Mesendoderm (in vitro differentiated cells): Measurements from ENCODE around the gene CTSF.

Experiments used
- DNase-seq: peaks from one replicate; pipeline ENCODE4 v3.0.0; 2013
- H2AK5ac ChIP-seq: 2 replicates; pipeline ENCODE4 v1.6.1; 2013; ENCODE audit warnings: low read length, inconsistent platforms
- H2BK120ac ChIP-seq: 2 replicates; pipeline ENCODE4 v1.6.1; 2013; ENCODE audit warnings: low read depth, mild to moderate bottlenecking, low read length, moderate library complexity, mixed read lengths
- H2BK15ac ChIP-seq: replicated peaks from 2 replicates; pipeline ENCODE4 v1.6.1; 2013; ENCODE audit warnings: low read depth, mild to moderate bottlenecking, moderate library complexity
- H2BK5ac ChIP-seq: 2 replicates; pipeline ENCODE4 v1.6.1; 2013; ENCODE audit warnings: low read length, inconsistent platforms
- H3K18ac ChIP-seq: 2 replicates; pipeline ENCODE4 v1.6.1; 2013; ENCODE audit warnings: mild to moderate bottlenecking, low read length, mixed read lengths
- H3K23ac ChIP-seq: one replicate; pipeline ENCODE4 v1.6.1; 2013; ENCODE audit warnings: low read length
- H3K27ac ChIP-seq: 2 replicates; pipeline ENCODE4 v1.5.1; 2013; ENCODE audit warnings: low read depth, mild to moderate bottlenecking, inconsistent platforms, low read length, moderate library complexity
- H3K27me3 ChIP-seq: 2 replicates; pipeline ENCODE4 v1.6.1; 2013; ENCODE audit warnings: low read length, control low read depth, mild to moderate bottlenecking, inconsistent platforms; ENCODE audit not compliant: insufficient read depth, poor library complexity
- H3K36me3 ChIP-seq: 2 replicates; pipeline ENCODE4 v1.6.1; 2013; ENCODE audit warnings: low read length, inconsistent platforms; ENCODE audit not compliant: control insufficient read depth, insufficient read depth
- H3K4ac ChIP-seq: one replicate; pipeline ENCODE4 v1.6.1; 2013; ENCODE audit warnings: low read depth, mild to moderate bottlenecking, low read length, moderate library complexity
- H3K4me1 ChIP-seq: 2 replicates; pipeline ENCODE4 v1.6.1; 2013; ENCODE audit warnings: low read depth, low read length, inconsistent platforms; ENCODE audit not compliant: control insufficient read depth
- H3K4me2 ChIP-seq: 2 replicates; pipeline ENCODE4 v1.6.1; 2013; ENCODE audit warnings: low read length
- H3K4me3 ChIP-seq: 2 replicates; pipeline ENCODE4 v1.5.1; 2013; ENCODE audit warnings: mild to moderate bottlenecking, low read length
- H3K56ac ChIP-seq: one replicate; pipeline ENCODE4 v1.6.1; 2013; ENCODE audit warnings: low read length
- H3K79me1 ChIP-seq: 2 replicates; pipeline ENCODE4 v1.6.1; 2013; ENCODE audit warnings: low read length, inconsistent platforms
- H3K79me2 ChIP-seq: 2 replicates; pipeline ENCODE4 v1.6.1; 2013; ENCODE audit warnings: mild to moderate bottlenecking, low read length; ENCODE audit not compliant: control insufficient read depth, insufficient read depth
- H3K9ac ChIP-seq: 2 replicates; pipeline ENCODE4 v1.6.1; 2013; ENCODE audit warnings: low read length, inconsistent platforms
- H4K5ac ChIP-seq: one replicate; pipeline ENCODE4 v1.6.1; 2013; ENCODE audit warnings: low read length
- H4K8ac ChIP-seq: one replicate; pipeline ENCODE4 v1.6.1; 2013; ENCODE audit warnings: low read depth, mild to moderate bottlenecking, control low read depth, low read length, moderate library complexity
- WGBS: extraction: QIAGEN DNeasy Blood & Tissue Kit; methylation state at CpG from one replicate; pipeline ENCODE4 v1.1.7; 2013; ENCODE audit warnings: low lambda C conversion rate, missing lambda C conversion rate; ENCODE audit not compliant: insufficient coverage; ENCODE audit errors: extremely low coverage; 5-methylcytosine and 5-hydroxymethylcytosine counted together

Gene CTSF

GRCh38 chr11:66600631-66601233 lies 32.3 kb upstream of the CTSF start:
- Histone ChIP-seq H2BK15ac (no peak overlapping the region), H3K27ac (no peak overlapping the region), H2AK5ac (no peak overlapping the region), H3K4me1 (no peaks in the 10 kb centered on the region), H3K79me1 (no peaks in the 10 kb centered on the region), H2BK5ac (no peak overlapping the region), H3K4ac (no peak overlapping the region), H3K9ac (no peak overlapping the region), H3K56ac (no peak overlapping the region), H3K36me3 (no peaks in the 10 kb centered on the region), H3K79me2 (no peaks in the 10 kb centered on the region), H2BK120ac (no peak overlapping the region), H3K18ac (no peak overlapping the region), H3K4me2 (no peak overlapping the region), H3K23ac (no peak overlapping the region), H4K5ac (no peak overlapping the region), H3K27me3 (no peaks in the 10 kb centered on the region), H4K8ac (no peak overlapping the region), H3K4me3 (no peak overlapping the region)
- no peak for DNase-seq
- WGBS, result no CpG with 5 or more reads among the region's 4 CpGs

DNA sequence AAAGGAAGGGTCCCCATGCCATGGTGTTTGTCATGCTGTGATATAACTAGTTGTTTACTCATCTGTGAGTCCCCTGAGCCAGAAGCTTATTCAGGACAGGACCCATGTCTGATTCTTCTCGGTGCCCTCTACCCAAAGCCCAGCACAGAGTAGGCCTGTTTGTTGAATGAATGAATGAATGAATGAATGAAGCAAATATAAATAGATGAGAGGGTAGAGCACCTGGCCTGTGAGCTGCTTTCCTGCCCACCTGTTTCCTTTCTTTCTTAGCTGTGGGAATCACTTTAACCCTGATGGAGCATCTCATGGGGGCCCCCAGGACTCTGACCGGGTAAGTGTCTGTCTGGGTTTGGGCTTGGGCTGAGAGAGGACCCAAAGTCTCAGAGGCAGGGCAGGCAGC lies 31.8 kb upstream of the CTSF start:
- H3K9ac ChIP-seq, result no peak overlapping the region
- no peak overlapping the region for H2BK15ac ChIP-seq
- H4K5ac ChIP-seq, result no peak overlapping the region
- DNase-seq, result no peak
- H2AK5ac ChIP-seq, result no peak overlapping the region
- no peaks in the 10 kb centered on the region for H3K79me2 ChIP-seq
- no peaks in the 10 kb centered on the region for H3K4me1 ChIP-seq
- H3K27me3 ChIP-seq, result no peaks in the 10 kb centered on the region
- no peaks in the 10 kb centered on the region for H3K79me1 ChIP-seq
- H2BK120ac ChIP-seq, result no peak overlapping the region
- no CpG with 5 or more reads among the region's 2 CpGs for WGBS
- no peak overlapping the region for H2BK5ac ChIP-seq
- no peak overlapping the region for H4K8ac ChIP-seq
- no peak overlapping the region for H3K4me3 ChIP-seq
- H3K23ac ChIP-seq, result no peak overlapping the region
- no peaks in the 10 kb centered on the region for H3K36me3 ChIP-seq
- H3K27ac ChIP-seq, result no peak overlapping the region
- H3K56ac ChIP-seq, result no peak overlapping the region
- H3K4me2 ChIP-seq, result no peak overlapping the region
- H3K18ac ChIP-seq, result no peak overlapping the region
- no peak overlapping the region for H3K4ac ChIP-seq

- WGBS, result no CpG with 5 or more reads among the region's 6 CpGs
- H3K36me3 ChIP-seq, result no peaks in the 10 kb centered on the region
These were observed 30.6 kb upstream of the CTSF start for GRCh38 chr11:66598993-66599392.

DNA sequence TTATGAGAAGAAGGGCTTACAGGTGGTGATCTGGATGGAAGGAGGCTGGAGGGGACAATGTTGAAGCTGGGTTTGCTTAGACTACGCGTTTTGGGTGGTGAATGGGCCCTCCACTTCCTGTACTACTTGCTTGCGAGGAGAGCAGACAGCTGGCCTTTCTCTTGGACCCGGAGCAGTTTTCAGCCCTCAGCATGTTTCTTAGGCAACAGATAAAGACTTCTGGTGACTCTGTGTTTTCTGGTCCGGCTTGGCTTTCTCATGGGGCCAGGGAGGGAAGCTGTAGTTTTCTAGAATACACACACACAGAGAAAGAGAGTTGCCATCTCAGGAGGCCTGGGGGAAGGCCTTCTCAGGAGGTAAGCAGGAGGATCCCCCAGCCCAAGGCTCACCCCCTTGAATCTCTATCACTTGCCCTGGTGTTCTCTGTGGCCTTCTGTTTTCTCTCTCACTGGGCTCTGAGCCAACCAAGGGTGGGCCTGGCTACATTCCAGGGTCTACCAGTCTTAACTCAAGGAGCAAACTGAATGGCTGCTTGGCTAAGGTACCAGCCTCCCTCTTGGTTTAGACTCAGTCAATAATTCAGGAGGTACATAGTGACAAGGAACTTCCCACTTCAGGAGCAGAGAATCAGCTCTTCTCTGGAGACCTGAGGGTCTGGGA lies 27.0 kb upstream of the CTSF start:
- WGBS, result no CpG with 5 or more reads among the region's 5 CpGs
- Histone ChIP-seq H3K27me3 (no peaks in the 10 kb centered on the region), H4K8ac (no peak overlapping the region)

More at GRCh38 chr11:66598993-66599392, 30.6 kb upstream of the CTSF start:
- Histone ChIP-seq H3K4me1 (no peaks in the 10 kb centered on the region), H3K4me3 (no peak overlapping the region), H3K56ac (no peak overlapping the region), H4K5ac (no peak overlapping the region), H3K79me1 (no peaks in the 10 kb centered on the region), H3K27me3 (no peaks in the 10 kb centered on the region), H3K4me2 (no peak overlapping the region), H3K79me2 (no peaks in the 10 kb centered on the region), H3K4ac (no peak overlapping the region), H3K18ac (no peak overlapping the region), H3K9ac (no peak overlapping the region), H2BK15ac (no peak overlapping the region), H3K27ac (no peak overlapping the region), H2BK120ac (no peak overlapping the region), H2AK5ac (no peak overlapping the region), H4K8ac (no peak overlapping the region), H2BK5ac (no peak overlapping the region), H3K23ac (no peak overlapping the region)
- no peak for DNase-seq

GRCh38 chr11:66593650-66594049 lies 25.2 kb upstream of the CTSF start:
- no CpG with 5 or more reads among the region's 7 CpGs for WGBS
- Histone ChIP-seq H2BK15ac (no peak overlapping the region), H3K4me1 (no peaks in the 10 kb centered on the region), H3K4ac (no peak overlapping the region), H2AK5ac (no peak overlapping the region), H3K27ac (no peak overlapping the region), H3K18ac (no peak overlapping the region), H2BK5ac (no peak overlapping the region), H3K36me3 (no peaks in the 10 kb centered on the region), H3K27me3 (no peaks in the 10 kb centered on the region), H3K79me2 (no peaks in the 10 kb centered on the region), H3K79me1 (no peaks in the 10 kb centered on the region), H3K4me3 (no peak overlapping the region), H4K8ac (no peak overlapping the region), H3K4me2 (peak overlapping the region; percentile 60), H3K9ac (peak overlapping the region; percentile 86), H2BK120ac (no peak overlapping the region), H3K23ac (peak overlapping the region; percentile 45), H4K5ac (no peak overlapping the region), H3K56ac (peak overlapping the region; percentile 92)
- no peak for DNase-seq

More for the DNA sequence above, 27.0 kb upstream of the CTSF start:
- Histone ChIP-seq H3K4ac (no peak overlapping the region), H2BK5ac (no peak overlapping the region), H3K56ac (no peak overlapping the region), H3K27ac (no peak overlapping the region), H3K23ac (no peak overlapping the region), H3K79me2 (no peaks in the 10 kb centered on the region), H3K9ac (no peak overlapping the region), H3K36me3 (no peaks in the 10 kb centered on the region), H2BK120ac (no peak overlapping the region), H2AK5ac (no peak overlapping the region), H2BK15ac (no peak overlapping the region), H3K79me1 (no peaks in the 10 kb centered on the region), H3K4me2 (no peak overlapping the region), H3K4me1 (no peaks in the 10 kb centered on the region), H3K4me3 (no peak overlapping the region), H4K5ac (no peak overlapping the region), H3K18ac (no peak overlapping the region)
- DNase-seq, result no peak

- H3K27me3 ChIP-seq, result no peaks in the 10 kb centered on the region
- no peak overlapping the region for H2AK5ac ChIP-seq
- H3K4me1 ChIP-seq, result no peaks in the 10 kb centered on the region
- no peaks in the 10 kb centered on the region for H3K79me2 ChIP-seq
- H3K4ac ChIP-seq, result no peak overlapping the region
- no peak overlapping the region for H4K5ac ChIP-seq
- no CpG with 5 or more reads among the region's 12 CpGs for WGBS
- peak overlapping the region; percentile 92 for H3K56ac ChIP-seq
- peak overlapping the region; percentile 49 for H3K4me3 ChIP-seq
- DNase-seq, result no peak
- H3K36me3 ChIP-seq, result no peaks in the 10 kb centered on the region
- no peak overlapping the region for H2BK15ac ChIP-seq
- H3K23ac ChIP-seq, result no peak overlapping the region
- no peaks in the 10 kb centered on the region for H3K79me1 ChIP-seq
- H2BK5ac ChIP-seq, result no peak overlapping the region
- no peak overlapping the region for H2BK120ac ChIP-seq
- no peak overlapping the region for H3K18ac ChIP-seq
- H3K9ac ChIP-seq, result peak overlapping the region; percentile 86
- H4K8ac ChIP-seq, result no peak overlapping the region
- H3K27ac ChIP-seq, result no peak overlapping the region
- H3K4me2 ChIP-seq, result peak overlapping the region; percentile 60
These were observed 24.9 kb upstream of the CTSF start for GRCh38 chr11:66593303-66593635.
